MCF 10A (cell line): ENCODE measurements around the gene SMIM14. TPM values are rescaled to one million over a fixed set of nuclear protein-coding genes. Genes with fewer than 3 reads are reported as not detected.

Experiments used
- BruUV-seq: library from RNA; stranded (reverse); fragments of 400-500 nt; replicated peaks from 2 replicates; lab custom pipeline; 2021; lab: Mats Ljungman, UMichigan
- CTCF ChIA-PET: fragments of 300-600 bp; sonication (Branson Sonifier 250); formaldehyde crosslinking; extraction: SDS; loops from one replicate; lab custom pipeline; 2021; ENCODE audit warnings: antibody characterized with exemption, inconsistent platforms; lab: Yijun Ruan, JAX
- POLR2A ChIA-PET: fragments of 300-600, 350-650 bp; sonication (Branson Sonifier 250); formaldehyde crosslinking; extraction: SDS; loops from one replicate; lab custom pipeline; 2020; ENCODE audit warnings: antibody characterized with exemption, inconsistent platforms; lab: Yijun Ruan, JAX
- DNase-seq: peaks from one replicate; pipeline ENCODE4 v3.0.0-alpha.2; 2018; ENCODE audit not compliant: unreplicated experiment
- H3K27ac Mint-ChIP-seq: one replicate; pipeline ENCODE4 v1.8.0; 2022; ENCODE audit warnings: mild to moderate bottlenecking, low read depth, mixed read lengths; ENCODE audit not compliant: unreplicated experiment
- H3K27me3 Mint-ChIP-seq: one replicate; pipeline ENCODE4 v1.8.0; 2022; ENCODE audit warnings: mixed read lengths; ENCODE audit not compliant: insufficient read depth, unreplicated experiment
- H3K36me3 Mint-ChIP-seq: one replicate; pipeline ENCODE4 v1.8.0; 2022; ENCODE audit warnings: mild to moderate bottlenecking, moderate library complexity, mixed read lengths; ENCODE audit not compliant: insufficient read depth, unreplicated experiment
- H3K4me1 Mint-ChIP-seq: one replicate; pipeline ENCODE4 v1.8.0; 2022; ENCODE audit warnings: mixed read lengths; ENCODE audit not compliant: insufficient read depth, unreplicated experiment
- H3K4me3 Mint-ChIP-seq: one replicate; pipeline ENCODE4 v1.8.0; 2022; ENCODE audit warnings: mild to moderate bottlenecking, moderate library complexity, mixed read lengths; ENCODE audit not compliant: unreplicated experiment
- H3K9me3 Mint-ChIP-seq: one replicate; pipeline ENCODE4 v1.8.0; 2022; ENCODE audit warnings: mixed read lengths; ENCODE audit not compliant: unreplicated experiment
- intact Hi-C: fragments of 100-400 bp; cut with micrococcal nuclease; formaldehyde crosslinking; loops from 2 replicates; pipeline ENCODE4 v1.14.1; 2022
- total RNA-seq: library from RNA; stranded (reverse); gene quantifications from 2 replicates; pipeline ENCODE4 v1.2.3, GENCODE V29; 2022
- TF ChIP-seq, protein P1 (sequence below): fragments of 200-600 bp; IDR thresholded peaks from one replicate; pipeline ENCODE4 v1.8.0; 2022; ENCODE audit warnings: antibody characterized with exemption, mild to moderate bottlenecking; ENCODE audit not compliant: unreplicated experiment

The SMIM14 gene
- total RNA-seq, 1 experiment from 2014 or later, result 27.3 TPM

DNA sequence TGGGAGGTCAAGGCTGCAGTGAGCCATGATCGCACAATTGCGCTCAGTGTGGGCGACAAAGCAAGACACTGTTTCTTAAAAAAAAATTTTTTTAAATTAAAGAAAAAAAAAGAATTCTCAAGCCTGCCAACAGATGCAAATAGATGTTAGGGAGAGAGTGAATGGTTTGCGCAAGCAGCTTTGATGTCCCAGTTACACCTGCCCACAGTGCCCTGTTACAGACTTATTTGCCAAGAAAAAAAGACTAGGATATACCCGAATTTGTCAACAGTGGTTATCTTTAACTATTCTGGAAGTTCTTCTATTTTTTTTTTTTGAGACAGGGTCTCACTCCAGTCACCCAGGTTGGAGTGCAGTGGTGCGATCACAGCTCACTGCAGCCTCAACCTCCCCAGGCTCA is 67.2 kb downstream of the SMIM14 start:
- Mint-ChIP-seq H3K27me3 (no peaks in the 10 kb centered on the region), H3K4me1 (peaks cover under 1% of the 10 kb centered on the region), H3K9me3 (no peaks in the 10 kb centered on the region), H3K27ac (no peak overlapping the region), H3K36me3 (peaks cover 3% of the 10 kb centered on the region), H3K4me3 (no peak overlapping the region)
- DNase-seq, result no peak
- intact Hi-C loops, result no loop called here
- TF ChIP-seq, protein P1, sequence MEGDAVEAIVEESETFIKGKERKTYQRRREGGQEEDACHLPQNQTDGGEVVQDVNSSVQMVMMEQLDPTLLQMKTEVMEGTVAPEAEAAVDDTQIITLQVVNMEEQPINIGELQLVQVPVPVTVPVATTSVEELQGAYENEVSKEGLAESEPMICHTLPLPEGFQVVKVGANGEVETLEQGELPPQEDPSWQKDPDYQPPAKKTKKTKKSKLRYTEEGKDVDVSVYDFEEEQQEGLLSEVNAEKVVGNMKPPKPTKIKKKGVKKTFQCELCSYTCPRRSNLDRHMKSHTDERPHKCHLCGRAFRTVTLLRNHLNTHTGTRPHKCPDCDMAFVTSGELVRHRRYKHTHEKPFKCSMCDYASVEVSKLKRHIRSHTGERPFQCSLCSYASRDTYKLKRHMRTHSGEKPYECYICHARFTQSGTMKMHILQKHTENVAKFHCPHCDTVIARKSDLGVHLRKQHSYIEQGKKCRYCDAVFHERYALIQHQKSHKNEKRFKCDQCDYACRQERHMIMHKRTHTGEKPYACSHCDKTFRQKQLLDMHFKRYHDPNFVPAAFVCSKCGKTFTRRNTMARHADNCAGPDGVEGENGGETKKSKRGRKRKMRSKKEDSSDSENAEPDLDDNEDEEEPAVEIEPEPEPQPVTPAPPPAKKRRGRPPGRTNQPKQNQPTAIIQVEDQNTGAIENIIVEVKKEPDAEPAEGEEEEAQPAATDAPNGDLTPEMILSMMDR, result no peak
- BruUV-seq, result no TSS peak
- ChIA-PET CTCF (interaction anchor here (0.7 kb wide), 2 partner anchors 21 to 80 kb away, joined by 3 to 4 read pairs; no protein-coding TSS in a partner anchor), POLR2A (no interaction called here)

DNA sequence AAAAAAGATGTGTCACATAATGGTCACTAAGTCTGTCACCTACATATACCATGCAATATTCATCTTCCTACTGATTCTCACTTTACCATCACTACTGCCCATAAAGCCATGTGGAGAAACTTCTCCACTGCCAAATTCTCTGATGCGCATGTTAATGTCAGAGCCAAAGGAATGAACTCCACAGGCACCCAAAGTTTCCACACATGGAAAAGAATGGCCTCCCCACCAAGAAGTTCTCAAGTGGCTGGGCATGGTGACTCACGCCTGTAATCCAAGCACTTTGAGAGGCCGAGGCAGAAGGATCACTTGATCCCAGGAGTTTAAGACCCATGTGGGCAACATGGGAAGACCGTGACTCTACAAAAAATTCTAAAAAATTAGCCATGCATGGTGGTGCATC is 67.6 kb downstream of the SMIM14 start:
- H3K27ac Mint-ChIP-seq, result no peak overlapping the region
- intact Hi-C loops, result no loop called here
- TF ChIP-seq, protein P1, result no peak

DNA sequence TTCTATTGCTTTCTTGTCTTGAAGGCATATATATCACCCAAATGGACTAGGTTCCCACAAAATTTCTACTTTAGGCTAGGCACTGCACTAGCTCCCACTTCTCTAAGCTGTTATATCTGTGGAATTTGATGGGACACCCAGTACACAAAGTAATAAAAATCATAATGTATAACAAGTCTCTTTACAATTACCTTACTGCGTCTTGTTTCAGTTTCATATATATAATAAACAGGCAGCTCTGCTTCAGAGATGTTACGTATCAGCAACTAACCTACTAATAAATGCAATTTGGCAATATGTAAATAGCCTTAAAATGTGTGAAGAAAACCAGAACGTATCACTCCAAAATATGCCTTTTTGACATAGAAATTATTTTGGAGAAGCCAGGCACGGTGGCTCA is 69.5 kb downstream of the SMIM14 start:
- H3K9me3 Mint-ChIP-seq, result peaks cover 7% of the 10 kb centered on the region
- no peak overlapping the region for H3K4me3 Mint-ChIP-seq
- no peak for DNase-seq
- POLR2A ChIA-PET, result interaction anchor here (0.6 to 0.8 kb wide), 2 partner anchors 24 to 40 kb away, joined by 3 read pairs; no protein-coding TSS in a partner anchor
- H3K4me1 Mint-ChIP-seq, result peaks cover 8% of the 10 kb centered on the region
- peaks cover 11% of the 10 kb centered on the region for H3K36me3 Mint-ChIP-seq
- H3K27me3 Mint-ChIP-seq, result no peaks in the 10 kb centered on the region
- BruUV-seq, result no TSS peak
- CTCF ChIA-PET, result interaction anchor here (0.6 to 0.9 kb wide), 4 partner anchors 100 to 1470 kb away, joined by 3 to 4 read pairs (median 3); no protein-coding TSS in a partner anchor
- TF ChIP-seq, protein P1, result no peak
- intact Hi-C loops, result no loop called here
- H3K27ac Mint-ChIP-seq, result no peak overlapping the region

More for the DNA sequence above, 67.6 kb downstream of the SMIM14 start:
- ChIA-PET POLR2A (no interaction called here), CTCF (interaction anchor here (0.7 kb wide), 2 partner anchors 20 to 79 kb away, joined by 3 to 4 read pairs; no protein-coding TSS in a partner anchor)
- Mint-ChIP-seq H3K27me3 (no peaks in the 10 kb centered on the region), H3K9me3 (peaks cover 3% of the 10 kb centered on the region), H3K4me1 (peaks cover 5% of the 10 kb centered on the region), H3K4me3 (no peak overlapping the region), H3K36me3 (peaks cover 4% of the 10 kb centered on the region)
- no peak for DNase-seq
- BruUV-seq, result no TSS peak

DNA sequence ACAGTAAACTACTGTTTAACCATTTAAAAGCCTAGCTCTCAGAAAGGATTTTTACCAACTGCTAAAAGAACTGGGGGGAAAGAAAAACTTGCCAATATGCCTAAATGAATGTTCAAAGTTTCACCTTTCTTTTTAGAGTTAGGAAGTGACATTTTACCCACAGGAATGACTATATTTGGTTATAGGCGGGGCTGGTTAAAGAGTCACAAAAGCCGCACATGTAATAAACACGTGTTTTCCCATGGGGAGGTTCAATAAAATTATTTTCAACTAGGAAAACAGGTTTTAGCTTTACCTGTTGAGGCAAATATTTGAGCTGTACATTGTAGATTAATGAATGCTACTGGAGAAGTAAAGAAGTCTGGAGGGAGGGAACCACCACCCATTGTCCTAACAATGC is 69.9 kb downstream of the SMIM14 start:
- H3K36me3 Mint-ChIP-seq, result peaks cover 11% of the 10 kb centered on the region
- TF ChIP-seq, protein P1, result no peak
- peaks cover 7% of the 10 kb centered on the region for H3K9me3 Mint-ChIP-seq
- H3K4me3 Mint-ChIP-seq, result no peak overlapping the region
- no TSS peak for BruUV-seq
- CTCF ChIA-PET, result interaction anchor here (0.9 kb wide), 1 partner anchor 100 kb away, joined by 3 read pairs; no protein-coding TSS in a partner anchor
- intact Hi-C loops, result no loop called here
- POLR2A ChIA-PET, result interaction anchor here (0.8 kb wide), 1 partner anchor 39 kb away, joined by 3 read pairs; no protein-coding TSS in a partner anchor
- H3K27me3 Mint-ChIP-seq, result no peaks in the 10 kb centered on the region
- H3K27ac Mint-ChIP-seq, result no peak overlapping the region
- H3K4me1 Mint-ChIP-seq, result peaks cover 8% of the 10 kb centered on the region
- no peak for DNase-seq
